Mesendoderm (in vitro differentiated cells): ENCODE measurements around the gene ADIPOR2.
A peak's percentile ranks its signal among the peaks of the same experiment; 100 is the strongest.
"Not testable (repeated sequence)": the region's sequence is repeated elsewhere in the genome, so short reads cannot be mapped to it uniquely, and the experiment has no call there.

Experiments used
- DNase-seq: peaks from one replicate; pipeline ENCODE4 v3.0.0; 2013
- H2AK5ac ChIP-seq: 2 replicates; pipeline ENCODE4 v1.6.1; 2013; ENCODE audit warnings: low read length, inconsistent platforms
- H2BK120ac ChIP-seq: 2 replicates; pipeline ENCODE4 v1.6.1; 2013; ENCODE audit warnings: low read depth, mild to moderate bottlenecking, low read length, moderate library complexity, mixed read lengths
- H2BK15ac ChIP-seq: replicated peaks from 2 replicates; pipeline ENCODE4 v1.6.1; 2013; ENCODE audit warnings: low read depth, mild to moderate bottlenecking, moderate library complexity
- H2BK5ac ChIP-seq: 2 replicates; pipeline ENCODE4 v1.6.1; 2013; ENCODE audit warnings: low read length, inconsistent platforms
- H3K18ac ChIP-seq: 2 replicates; pipeline ENCODE4 v1.6.1; 2013; ENCODE audit warnings: mild to moderate bottlenecking, low read length, mixed read lengths
- H3K23ac ChIP-seq: one replicate; pipeline ENCODE4 v1.6.1; 2013; ENCODE audit warnings: low read length
- H3K27ac ChIP-seq: 2 replicates; pipeline ENCODE4 v1.5.1; 2013; ENCODE audit warnings: low read depth, mild to moderate bottlenecking, inconsistent platforms, low read length, moderate library complexity
- H3K27me3 ChIP-seq: 2 replicates; pipeline ENCODE4 v1.6.1; 2013; ENCODE audit warnings: low read length, control low read depth, mild to moderate bottlenecking, inconsistent platforms; ENCODE audit not compliant: insufficient read depth, poor library complexity
- H3K36me3 ChIP-seq: 2 replicates; pipeline ENCODE4 v1.6.1; 2013; ENCODE audit warnings: low read length, inconsistent platforms; ENCODE audit not compliant: control insufficient read depth, insufficient read depth
- H3K4ac ChIP-seq: one replicate; pipeline ENCODE4 v1.6.1; 2013; ENCODE audit warnings: low read depth, mild to moderate bottlenecking, low read length, moderate library complexity
- H3K4me1 ChIP-seq: 2 replicates; pipeline ENCODE4 v1.6.1; 2013; ENCODE audit warnings: low read depth, low read length, inconsistent platforms; ENCODE audit not compliant: control insufficient read depth
- H3K4me2 ChIP-seq: 2 replicates; pipeline ENCODE4 v1.6.1; 2013; ENCODE audit warnings: low read length
- H3K4me3 ChIP-seq: 2 replicates; pipeline ENCODE4 v1.5.1; 2013; ENCODE audit warnings: mild to moderate bottlenecking, low read length
- H3K56ac ChIP-seq: one replicate; pipeline ENCODE4 v1.6.1; 2013; ENCODE audit warnings: low read length
- H3K79me1 ChIP-seq: 2 replicates; pipeline ENCODE4 v1.6.1; 2013; ENCODE audit warnings: low read length, inconsistent platforms
- H3K79me2 ChIP-seq: 2 replicates; pipeline ENCODE4 v1.6.1; 2013; ENCODE audit warnings: mild to moderate bottlenecking, low read length; ENCODE audit not compliant: control insufficient read depth, insufficient read depth
- H3K9ac ChIP-seq: 2 replicates; pipeline ENCODE4 v1.6.1; 2013; ENCODE audit warnings: low read length, inconsistent platforms
- H4K5ac ChIP-seq: one replicate; pipeline ENCODE4 v1.6.1; 2013; ENCODE audit warnings: low read length
- H4K8ac ChIP-seq: one replicate; pipeline ENCODE4 v1.6.1; 2013; ENCODE audit warnings: low read depth, mild to moderate bottlenecking, control low read depth, low read length, moderate library complexity
- WGBS: extraction: QIAGEN DNeasy Blood & Tissue Kit; methylation state at CpG from one replicate; pipeline ENCODE4 v1.1.7; 2013; ENCODE audit warnings: low lambda C conversion rate, missing lambda C conversion rate; ENCODE audit not compliant: insufficient coverage; ENCODE audit errors: extremely low coverage; 5-methylcytosine and 5-hydroxymethylcytosine counted together

Gene ADIPOR2

DNA sequence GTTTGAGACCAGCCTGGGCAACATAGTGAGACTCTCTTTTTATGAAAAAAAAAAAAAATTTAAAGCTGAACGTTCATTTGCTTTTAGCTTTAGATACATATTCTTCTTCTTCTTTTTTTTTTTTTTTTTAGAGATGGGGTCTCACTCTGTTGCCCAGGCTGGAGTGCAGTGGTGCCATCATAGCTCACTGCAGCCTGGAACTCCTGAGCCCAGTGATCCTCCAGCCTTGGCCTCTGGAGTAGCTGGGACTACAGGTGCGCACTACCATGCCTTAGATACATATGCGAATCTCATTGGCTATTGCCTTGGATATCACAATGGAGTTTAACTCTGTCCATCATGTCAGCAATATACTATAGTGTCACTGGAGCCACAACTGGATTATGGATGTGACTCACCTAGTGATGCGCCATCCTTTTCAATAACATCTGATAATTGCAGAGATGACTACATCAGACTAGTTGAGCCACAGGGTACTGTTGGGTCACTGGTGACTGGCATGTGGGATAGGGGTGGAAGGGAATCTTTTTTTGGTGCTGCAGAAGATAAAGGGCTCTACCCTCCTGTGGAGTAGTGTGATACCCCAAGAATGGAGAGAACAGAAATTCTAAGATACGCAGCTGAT lies 2.7 kb upstream of the ADIPOR2 start:
- WGBS = no CpG with 5 or more reads among the region's 5 CpGs
- H3K18ac ChIP-seq = no peak overlapping the region
- H3K79me2 ChIP-seq = peaks cover 18% of the 10 kb centered on the region
- H4K5ac ChIP-seq = no peak overlapping the region
- no peak overlapping the region for H3K27ac ChIP-seq
- H3K4ac ChIP-seq = no peak overlapping the region
- no peaks in the 10 kb centered on the region for H3K27me3 ChIP-seq
- no peaks in the 10 kb centered on the region for H3K4me1 ChIP-seq
- H3K4me3 ChIP-seq = no peak overlapping the region
- H3K23ac ChIP-seq = no peak overlapping the region
- H3K56ac ChIP-seq = no peak overlapping the region
- H2BK120ac ChIP-seq = no peak overlapping the region
- no peak overlapping the region for H3K9ac ChIP-seq
- H2BK15ac ChIP-seq = no peak overlapping the region
- no peak overlapping the region for H4K8ac ChIP-seq
- H2BK5ac ChIP-seq = no peak overlapping the region
- DNase-seq = no peak
- no peaks in the 10 kb centered on the region for H3K79me1 ChIP-seq
- H3K36me3 ChIP-seq = no peaks in the 10 kb centered on the region
- H2AK5ac ChIP-seq = no peak overlapping the region
- H3K4me2 ChIP-seq = no peak overlapping the region

DNA sequence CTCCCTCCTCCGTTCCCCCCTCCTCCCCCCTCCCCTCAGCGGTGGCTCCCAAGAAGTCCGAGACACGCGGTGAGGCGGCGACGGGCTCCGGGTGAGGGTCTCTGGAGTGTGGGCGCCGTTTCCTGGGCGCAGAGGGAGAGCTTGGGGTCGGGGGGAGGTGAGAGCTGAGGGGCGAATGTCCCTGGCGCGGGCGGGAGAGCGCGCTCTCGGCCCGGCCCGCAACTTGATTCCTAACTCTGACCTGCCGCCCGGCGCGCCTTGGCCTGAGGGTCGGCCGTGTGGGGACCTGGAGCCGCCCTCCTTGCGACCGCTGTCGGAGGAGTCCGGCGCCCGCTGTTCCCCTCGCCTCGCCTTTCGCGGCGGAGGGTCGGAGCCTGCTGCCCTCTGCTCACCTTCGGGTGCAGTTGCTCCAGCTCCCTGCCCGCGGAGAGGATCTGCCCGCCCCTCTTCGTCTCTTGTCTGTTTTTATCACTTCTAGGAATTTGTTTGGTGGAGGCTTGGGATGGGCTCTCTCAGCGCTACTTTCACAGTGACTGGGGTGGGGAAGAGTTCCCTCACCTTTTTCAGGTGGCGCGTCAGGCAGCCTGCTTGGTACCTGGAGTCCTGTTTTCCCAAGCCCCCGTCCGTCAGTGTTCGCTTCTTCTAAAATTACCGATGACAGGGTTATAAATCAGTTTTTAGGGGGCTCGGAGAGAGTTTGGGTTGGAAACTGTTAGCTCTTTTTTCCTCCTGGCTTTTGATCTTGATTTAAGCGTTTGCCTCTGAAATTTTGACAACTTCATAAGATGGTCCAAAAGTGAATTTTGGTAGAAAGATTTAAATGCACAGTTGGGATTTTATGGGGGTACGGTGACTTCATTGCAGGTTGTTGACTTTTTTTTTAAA lies 495 bp downstream of the ADIPOR2 start:
- no CpG with 5 or more reads among the region's 56 CpGs for WGBS
- Histone ChIP-seq H3K36me3 (no peaks in the 10 kb centered on the region), H3K27me3 (no peaks in the 10 kb centered on the region), H2BK5ac (peak overlapping the region; percentile 56), H3K4me2 (peak overlapping the region; percentile 19), H3K79me2 (peaks cover 39% of the 10 kb centered on the region), H3K56ac (peak overlapping the region; percentile 96), H3K27ac (peak overlapping the region; percentile 97), H3K23ac (no peak overlapping the region), H4K8ac (no peak overlapping the region), H3K4me3 (peak overlapping the region; percentile 87), H2BK15ac (no peak overlapping the region), H4K5ac (no peak overlapping the region), H2BK120ac (peak overlapping the region; percentile 10), H3K9ac (peak overlapping the region; percentile 93), H3K4ac (peak overlapping the region; percentile 96), H3K4me1 (no peaks in the 10 kb centered on the region), H3K79me1 (peaks cover 2% of the 10 kb centered on the region), H2AK5ac (no peak overlapping the region), H3K18ac (peak overlapping the region; percentile 98)
- peak; percentile 88 for DNase-seq

DNA sequence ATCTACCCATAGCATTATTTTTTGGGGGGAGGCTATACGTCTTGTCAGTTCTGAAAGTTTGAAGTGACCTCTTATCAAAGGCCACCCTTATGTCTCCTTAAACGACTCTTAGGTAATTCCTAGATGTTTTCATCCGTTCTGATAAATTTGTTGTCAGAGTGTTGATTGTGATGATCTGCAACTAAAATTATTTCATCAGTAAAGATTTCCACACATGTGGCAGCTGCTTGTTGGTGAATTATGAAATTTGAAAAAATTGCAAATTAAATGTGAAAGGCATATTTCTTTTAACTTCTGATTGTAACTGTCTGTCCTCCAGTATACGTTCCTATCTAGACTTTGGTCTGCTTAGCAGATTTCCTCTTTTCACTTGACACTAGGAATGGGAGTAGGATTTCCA lies 1.4 kb downstream of the ADIPOR2 start:
- Histone ChIP-seq H3K27me3 (no peaks in the 10 kb centered on the region), H3K18ac (no peak overlapping the region), H2AK5ac (no peak overlapping the region), H4K8ac (no peak overlapping the region), H3K4me2 (peak overlapping the region; percentile 19), H3K4me1 (no peaks in the 10 kb centered on the region), H3K23ac (no peak overlapping the region), H2BK5ac (no peak overlapping the region), H3K79me1 (peaks cover 2% of the 10 kb centered on the region), H3K9ac (peak overlapping the region; percentile 93), H3K56ac (no peak overlapping the region), H3K4ac (no peak overlapping the region), H3K27ac (no peak overlapping the region), H2BK15ac (no peak overlapping the region), H3K4me3 (no peak overlapping the region), H3K79me2 (peaks cover 47% of the 10 kb centered on the region), H3K36me3 (no peaks in the 10 kb centered on the region), H2BK120ac (no peak overlapping the region), H4K5ac (no peak overlapping the region)
- DNase-seq = no peak
- WGBS = no CpG with 5 or more reads among the region's 4 CpGs

DNA sequence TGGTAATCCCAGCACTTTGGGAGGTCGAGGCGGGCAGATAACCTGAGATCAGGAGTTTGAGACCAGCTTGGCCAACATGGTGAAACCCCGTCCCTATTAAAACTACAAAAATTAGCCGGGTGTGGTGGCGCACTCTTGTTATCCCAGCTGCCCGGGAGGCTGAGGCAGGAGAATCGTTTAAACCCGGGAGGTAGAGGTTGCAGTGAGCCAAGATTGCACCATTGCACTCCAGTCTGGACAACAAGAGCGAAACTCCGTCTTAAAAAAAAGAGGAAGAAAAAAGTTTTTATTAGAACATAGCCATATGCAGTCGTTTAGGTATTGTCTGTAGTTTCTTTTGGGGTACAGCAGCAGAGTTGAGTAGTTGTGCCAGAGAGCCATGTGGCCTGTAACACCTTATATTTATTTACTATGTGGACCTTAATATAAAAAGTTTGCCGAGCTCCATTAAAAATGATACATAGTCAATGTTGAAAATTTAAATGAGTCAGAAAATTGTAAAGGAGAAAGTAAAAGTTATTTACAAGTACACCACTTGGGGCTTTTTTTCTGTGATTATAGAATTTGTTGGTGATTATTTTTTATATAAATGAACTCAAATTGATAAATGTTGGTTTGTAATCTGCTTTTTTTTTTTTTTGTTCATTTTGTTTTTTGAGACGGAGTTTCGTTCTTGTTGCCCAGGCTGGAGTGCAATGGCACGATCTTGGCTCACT lies 2.2 kb downstream of the ADIPOR2 start:
- Histone ChIP-seq H3K36me3 (no peaks in the 10 kb centered on the region), H3K4me1 (no peaks in the 10 kb centered on the region), H4K5ac (no peak overlapping the region), H2BK15ac (no peak overlapping the region), H3K4ac (no peak overlapping the region), H3K18ac (no peak overlapping the region), H2AK5ac (no peak overlapping the region), H3K56ac (no peak overlapping the region), H3K27me3 (no peaks in the 10 kb centered on the region), H3K27ac (no peak overlapping the region), H3K23ac (no peak overlapping the region), H3K79me1 (peaks cover 4% of the 10 kb centered on the region), H2BK5ac (no peak overlapping the region), H3K4me3 (no peak overlapping the region), H2BK120ac (no peak overlapping the region), H3K4me2 (no peak overlapping the region), H3K9ac (no peak overlapping the region), H3K79me2 (peaks cover 55% of the 10 kb centered on the region), H4K8ac (no peak overlapping the region)
- no CpG with 5 or more reads among the region's 15 CpGs for WGBS
- DNase-seq = no peak

DNA sequence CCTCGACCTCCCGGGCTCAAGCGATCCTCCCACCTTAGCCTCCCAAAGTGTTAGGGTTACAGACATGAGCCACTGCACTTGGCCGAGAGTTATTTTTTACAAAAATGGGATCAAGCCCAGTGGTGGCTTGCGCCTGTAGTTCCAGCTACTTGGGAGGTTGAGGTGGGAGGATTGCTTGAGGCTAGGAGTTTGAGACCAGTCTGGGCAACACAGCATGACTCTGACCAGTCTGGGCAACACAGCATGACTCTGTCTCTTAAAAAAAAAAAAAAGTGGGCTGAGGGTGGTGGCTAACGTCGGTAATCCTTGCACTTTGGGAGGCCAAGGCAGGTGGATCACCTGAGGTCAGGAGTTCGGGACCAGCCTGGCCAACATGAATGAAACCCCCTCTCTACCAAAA lies 4.2 kb downstream of the ADIPOR2 start:
- not testable (repeated sequence) for H2BK120ac ChIP-seq, H3K4me2 ChIP-seq, DNase-seq, H4K8ac ChIP-seq, H3K23ac ChIP-seq, H3K27ac ChIP-seq, H4K5ac ChIP-seq, H3K4me1 ChIP-seq, H3K79me1 ChIP-seq, H3K4ac ChIP-seq, H3K36me3 ChIP-seq, H2BK15ac ChIP-seq, H3K18ac ChIP-seq, H3K56ac ChIP-seq, H2AK5ac ChIP-seq, H3K4me3 ChIP-seq, H3K9ac ChIP-seq, H3K27me3 ChIP-seq, H2BK5ac ChIP-seq
- no CpG with 5 or more reads among the region's 8 CpGs for WGBS
- peaks cover 68% of the 10 kb centered on the region for H3K79me2 ChIP-seq
